DMS114 treated with DMSO at 0.1 percent for 48 hours (cell line): Measurements from ENCODE around the gene CFI.
"Not testable (repeated sequence)": the region's sequence is repeated elsewhere in the genome, so short reads cannot be mapped to it uniquely, and the experiment has no call there.

Experiments
- DNase-seq: peaks from one replicate; lab custom pipeline; 2025; ENCODE audit not compliant: unreplicated experiment; lab: John Stamatoyannopoulos, UW

Gene CFI

GRCh38 chr4:109798866-109799265 lies 2.9 kb downstream of the CFI start:
- no peak for DNase-seq

GRCh38 chr4:109795059-109795458 lies 6.7 kb downstream of the CFI start:
- DNase-seq, result no peak

- DNase-seq, result no peak
Measured at GRCh38 chr4:109787807-109788206, 14.0 kb downstream of the CFI start.

- no peak for DNase-seq
Measured at GRCh38 chr4:109786846-109787245, 15.0 kb downstream of the CFI start.

GRCh38 chr4:109782092-109782491 lies 19.7 kb downstream of the CFI start:
- not testable (repeated sequence) for DNase-seq

GRCh38 chr4:109764789-109765402 lies 36.9 kb downstream of the CFI start:
- DNase-seq, result no peak

- DNase-seq, result no peak
Measured at GRCh38 chr4:109764376-109764775, 37.4 kb downstream of the CFI start.

- DNase-seq, result no peak
Measured at GRCh38 chr4:109760682-109761081, 41.1 kb downstream of the CFI start.

- no peak for DNase-seq
Measured at GRCh38 chr4:109755656-109756055, 46.1 kb downstream of the CFI start.

- no peak for DNase-seq
Measured at GRCh38 chr4:109754093-109754857, 47.5 kb downstream of the CFI start.

GRCh38 chr4:109752525-109752924 lies 49.3 kb downstream of the CFI start:
- no peak for DNase-seq

GRCh38 chr4:109751852-109752251 lies 49.9 kb downstream of the CFI start:
- DNase-seq, result no peak

- no peak for DNase-seq
Measured at GRCh38 chr4:109750652-109751244, 51.1 kb downstream of the CFI start.

GRCh38 chr4:109749388-109750082 lies 52.3 kb downstream of the CFI start:
- DNase-seq, result no peak

GRCh38 chr4:109748114-109748513 lies 53.7 kb downstream of the CFI start:
- DNase-seq, result no peak

GRCh38 chr4:109746728-109747127 lies 55.1 kb downstream of the CFI start:
- DNase-seq, result no peak

- DNase-seq, result no peak
Measured at GRCh38 chr4:109745830-109746229, 56.0 kb downstream of the CFI start.

- DNase-seq, result no peak
Measured at GRCh38 chr4:109739547-109739946, 62.3 kb downstream of the CFI start.

- DNase-seq, result no peak
Measured at GRCh38 chr4:109738104-109738872, 63.5 kb downstream of the CFI start.

GRCh38 chr4:109735566-109736365 lies 66.0 kb downstream of the CFI start:
- no peak for DNase-seq
